K562 (cell line): ENCODE data around the gene RPS19BP1. TPM values are rescaled to one million over a fixed set of nuclear protein-coding genes. Genes with fewer than 3 reads are reported as not detected.
A peak's percentile ranks its signal among the peaks of the same experiment; 100 is the strongest.

Source experiments
- CXXC5 ChIP-seq: fragments of 250-450 bp; sonication (Bioruptor Pico); IDR thresholded peaks from 2 replicates; pipeline ENCODE4 v1.8.0; 2022; ENCODE audit warnings: inconsistent platforms, mild to moderate bottlenecking, moderate library complexity
- GATAD2A ChIP-seq: fragments of 450-650 bp; IDR thresholded peaks from 2 replicates; pipeline ENCODE4 v1.6.1; 2017
- ILF3 ChIP-seq: fragments of 450-650 bp; IDR thresholded peaks from 2 replicates; pipeline ENCODE4 v1.6.1; 2018; ENCODE audit warnings: antibody characterized with exemption, mild to moderate bottlenecking, moderate library complexity, borderline replicate concordance
- KHSRP ChIP-seq: fragments of 450-650 bp; IDR thresholded peaks from 2 replicates; pipeline ENCODE4 v1.6.1; 2017
- PHF8 ChIP-seq: fragments of 200-600 bp; sonication (generic); IDR thresholded peaks from 2 replicates; pipeline ENCODE4 v1.6.1; 2012; ENCODE audit warnings: mixed run types, mild to moderate bottlenecking, inconsistent platforms, low read length, moderate library complexity, borderline replicate concordance
- PTTG1 ChIP-seq: fragments of 450-650 bp; IDR thresholded peaks from 2 replicates; pipeline ENCODE4 v1.6.1; 2016; ENCODE audit warnings: low read depth, mild to moderate bottlenecking, missing genetic modification characterization, missing compliant biosample characterization
- SIRT6 ChIP-seq: IDR thresholded peaks from one replicate; pipeline ENCODE4 v1.6.1; 2012; ENCODE audit warnings: low read depth, mild to moderate bottlenecking, control low read depth, inconsistent platforms, low read length, moderate library complexity
- ZNF347 ChIP-seq: fragments of 450-650 bp; formaldehyde crosslinking; IDR thresholded peaks from 2 replicates; pipeline ENCODE4 v1.4.0; 2020; ENCODE audit warnings: low read depth, mild to moderate bottlenecking, moderate library complexity
- polyA plus RNA-seq, 8 experiments: library from polyadenylated mRNA; depleted of rRNA in 4 of 8; stranded (reverse) in 5 of 8; unstranded in 3 of 8; fragments of >200 nt; fragmentation: Nextera tagmentation in 2 of 8; fragmentation: Illumina TruSeq in 1 of 8; extraction: Ambion mirVana in 2 of 8; extraction: Trizol in 1 of 8; gene quantifications; 2 replicates each; pipeline versions ENCODE4 v1.2.1 to v1.2.3, GENCODE V29; 2011 to 2014; ENCODE audit warnings: inconsistent platforms in 1 of 8, missing spikeins in 1 of 8
- total RNA-seq, 7 experiments: library from RNA; depleted of rRNA in 6 of 7; stranded (reverse); fragments of >200 nt in 6 of 7; fragmentation: Illumina TruSeq in 2 of 7; extraction: Trizol in 2 of 7; gene quantifications; 2 replicates each; pipeline versions ENCODE4 v1.2.1 to v1.2.3, GENCODE V29; 2011 to 2021; ENCODE audit warnings: low replicate concordance in 1 of 7
- TF ChIP-seq, protein P1 (sequence below): fragments of 250-450 bp; sonication (Bioruptor Pico); IDR thresholded peaks from 2 replicates; pipeline ENCODE4 v1.4.0; 2020; ENCODE audit warnings: mild to moderate bottlenecking, moderate library complexity, borderline replicate concordance
- TF ChIP-seq, protein P2 (sequence below): fragments of 450-650 bp; IDR thresholded peaks from 2 replicates; pipeline ENCODE4 v1.6.1; 2016; ENCODE audit warnings: missing biosample characterization, missing genetic modification characterization
- TF ChIP-seq, protein P3 (sequence below): fragments of 450-650 bp; IDR thresholded peaks from 2 replicates; pipeline ENCODE4 v1.6.1; 2016
- TF ChIP-seq, protein P4 (sequence below): fragments of 200-800 bp; sonication (Bioruptor generic); IDR thresholded peaks from 2 replicates; pipeline ENCODE4 v1.6.1; 2016; ENCODE audit warnings: missing genetic modification characterization, missing compliant biosample characterization
- TF ChIP-seq, protein P5 (sequence below): fragments of 250-450 bp; sonication (Bioruptor Pico); IDR thresholded peaks from 2 replicates; pipeline ENCODE4 v1.8.0; 2021; ENCODE audit warnings: borderline replicate concordance, mild to moderate bottlenecking, moderate library complexity; ENCODE audit not compliant: poor library complexity, severe bottlenecking
- TF ChIP-seq, protein P6 (sequence below): fragments of 450-650 bp; IDR thresholded peaks from 2 replicates; pipeline ENCODE4 v1.7.0; 2016; ENCODE audit warnings: borderline replicate concordance

RPS19BP1 gene
- total and polyA plus RNA-seq, 9 of the 15 experiments (the other 6 are each of a cell fraction or from before 2014, with no cell fraction given) = 3.0 to 223 (median 84.3) TPM

DNA sequence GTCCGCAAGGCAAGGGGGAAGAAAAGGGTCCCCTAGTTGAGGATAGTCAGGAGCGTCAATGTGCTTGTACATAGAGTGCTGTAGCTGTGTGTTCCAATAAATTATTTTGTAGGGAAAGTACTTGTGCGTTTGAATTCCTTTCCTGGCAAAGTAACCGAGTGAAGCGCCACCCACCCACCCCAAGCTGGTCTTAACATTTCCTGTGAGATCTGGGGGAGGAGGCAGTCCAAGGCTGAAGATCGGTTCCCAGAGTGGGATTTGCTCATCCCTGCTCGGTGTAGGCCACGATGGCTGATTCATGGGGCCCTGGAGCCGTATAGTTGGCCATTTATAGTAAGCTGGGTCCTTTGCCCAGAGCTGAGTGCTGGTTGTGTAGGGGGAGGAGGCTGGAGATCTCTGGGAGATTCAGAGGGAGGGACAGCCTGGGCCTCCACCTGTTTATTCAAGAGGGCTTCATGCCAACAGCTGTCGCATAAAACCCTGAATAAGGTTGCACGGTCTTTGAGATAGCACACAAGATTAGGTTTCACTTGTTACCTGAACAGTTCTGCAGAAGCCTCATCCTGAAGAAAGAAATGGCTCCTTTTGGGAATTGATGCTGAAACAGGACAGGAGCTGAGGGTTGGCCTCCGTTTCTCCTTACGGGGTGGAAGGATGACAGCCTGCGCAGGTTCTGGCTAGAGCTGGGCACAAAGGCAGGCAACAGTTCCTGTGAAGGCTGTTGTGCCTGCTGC lies 9.8 kb downstream of the RPS19BP1 start (continued):
- TF ChIP-seq ILF3 = peak; percentile 85
- TF ChIP-seq, protein P1, sequence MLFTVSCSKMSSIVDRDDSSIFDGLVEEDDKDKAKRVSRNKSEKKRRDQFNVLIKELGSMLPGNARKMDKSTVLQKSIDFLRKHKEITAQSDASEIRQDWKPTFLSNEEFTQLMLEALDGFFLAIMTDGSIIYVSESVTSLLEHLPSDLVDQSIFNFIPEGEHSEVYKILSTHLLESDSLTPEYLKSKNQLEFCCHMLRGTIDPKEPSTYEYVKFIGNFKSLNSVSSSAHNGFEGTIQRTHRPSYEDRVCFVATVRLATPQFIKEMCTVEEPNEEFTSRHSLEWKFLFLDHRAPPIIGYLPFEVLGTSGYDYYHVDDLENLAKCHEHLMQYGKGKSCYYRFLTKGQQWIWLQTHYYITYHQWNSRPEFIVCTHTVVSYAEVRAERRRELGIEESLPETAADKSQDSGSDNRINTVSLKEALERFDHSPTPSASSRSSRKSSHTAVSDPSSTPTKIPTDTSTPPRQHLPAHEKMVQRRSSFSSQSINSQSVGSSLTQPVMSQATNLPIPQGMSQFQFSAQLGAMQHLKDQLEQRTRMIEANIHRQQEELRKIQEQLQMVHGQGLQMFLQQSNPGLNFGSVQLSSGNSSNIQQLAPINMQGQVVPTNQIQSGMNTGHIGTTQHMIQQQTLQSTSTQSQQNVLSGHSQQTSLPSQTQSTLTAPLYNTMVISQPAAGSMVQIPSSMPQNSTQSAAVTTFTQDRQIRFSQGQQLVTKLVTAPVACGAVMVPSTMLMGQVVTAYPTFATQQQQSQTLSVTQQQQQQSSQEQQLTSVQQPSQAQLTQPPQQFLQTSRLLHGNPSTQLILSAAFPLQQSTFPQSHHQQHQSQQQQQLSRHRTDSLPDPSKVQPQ (CRISPR knock-in tag) = no peak
- TF ChIP-seq, protein P2, sequence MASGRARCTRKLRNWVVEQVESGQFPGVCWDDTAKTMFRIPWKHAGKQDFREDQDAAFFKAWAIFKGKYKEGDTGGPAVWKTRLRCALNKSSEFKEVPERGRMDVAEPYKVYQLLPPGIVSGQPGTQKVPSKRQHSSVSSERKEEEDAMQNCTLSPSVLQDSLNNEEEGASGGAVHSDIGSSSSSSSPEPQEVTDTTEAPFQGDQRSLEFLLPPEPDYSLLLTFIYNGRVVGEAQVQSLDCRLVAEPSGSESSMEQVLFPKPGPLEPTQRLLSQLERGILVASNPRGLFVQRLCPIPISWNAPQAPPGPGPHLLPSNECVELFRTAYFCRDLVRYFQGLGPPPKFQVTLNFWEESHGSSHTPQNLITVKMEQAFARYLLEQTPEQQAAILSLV = no peak
- TF ChIP-seq, protein P3, sequence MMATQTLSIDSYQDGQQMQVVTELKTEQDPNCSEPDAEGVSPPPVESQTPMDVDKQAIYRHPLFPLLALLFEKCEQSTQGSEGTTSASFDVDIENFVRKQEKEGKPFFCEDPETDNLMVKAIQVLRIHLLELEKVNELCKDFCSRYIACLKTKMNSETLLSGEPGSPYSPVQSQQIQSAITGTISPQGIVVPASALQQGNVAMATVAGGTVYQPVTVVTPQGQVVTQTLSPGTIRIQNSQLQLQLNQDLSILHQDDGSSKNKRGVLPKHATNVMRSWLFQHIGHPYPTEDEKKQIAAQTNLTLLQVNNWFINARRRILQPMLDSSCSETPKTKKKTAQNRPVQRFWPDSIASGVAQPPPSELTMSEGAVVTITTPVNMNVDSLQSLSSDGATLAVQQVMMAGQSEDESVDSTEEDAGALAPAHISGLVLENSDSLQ = no peak
- no peak for TF ChIP-seq CXXC5
- peak; percentile 84 for TF ChIP-seq SIRT6
- TF ChIP-seq, protein P4, sequence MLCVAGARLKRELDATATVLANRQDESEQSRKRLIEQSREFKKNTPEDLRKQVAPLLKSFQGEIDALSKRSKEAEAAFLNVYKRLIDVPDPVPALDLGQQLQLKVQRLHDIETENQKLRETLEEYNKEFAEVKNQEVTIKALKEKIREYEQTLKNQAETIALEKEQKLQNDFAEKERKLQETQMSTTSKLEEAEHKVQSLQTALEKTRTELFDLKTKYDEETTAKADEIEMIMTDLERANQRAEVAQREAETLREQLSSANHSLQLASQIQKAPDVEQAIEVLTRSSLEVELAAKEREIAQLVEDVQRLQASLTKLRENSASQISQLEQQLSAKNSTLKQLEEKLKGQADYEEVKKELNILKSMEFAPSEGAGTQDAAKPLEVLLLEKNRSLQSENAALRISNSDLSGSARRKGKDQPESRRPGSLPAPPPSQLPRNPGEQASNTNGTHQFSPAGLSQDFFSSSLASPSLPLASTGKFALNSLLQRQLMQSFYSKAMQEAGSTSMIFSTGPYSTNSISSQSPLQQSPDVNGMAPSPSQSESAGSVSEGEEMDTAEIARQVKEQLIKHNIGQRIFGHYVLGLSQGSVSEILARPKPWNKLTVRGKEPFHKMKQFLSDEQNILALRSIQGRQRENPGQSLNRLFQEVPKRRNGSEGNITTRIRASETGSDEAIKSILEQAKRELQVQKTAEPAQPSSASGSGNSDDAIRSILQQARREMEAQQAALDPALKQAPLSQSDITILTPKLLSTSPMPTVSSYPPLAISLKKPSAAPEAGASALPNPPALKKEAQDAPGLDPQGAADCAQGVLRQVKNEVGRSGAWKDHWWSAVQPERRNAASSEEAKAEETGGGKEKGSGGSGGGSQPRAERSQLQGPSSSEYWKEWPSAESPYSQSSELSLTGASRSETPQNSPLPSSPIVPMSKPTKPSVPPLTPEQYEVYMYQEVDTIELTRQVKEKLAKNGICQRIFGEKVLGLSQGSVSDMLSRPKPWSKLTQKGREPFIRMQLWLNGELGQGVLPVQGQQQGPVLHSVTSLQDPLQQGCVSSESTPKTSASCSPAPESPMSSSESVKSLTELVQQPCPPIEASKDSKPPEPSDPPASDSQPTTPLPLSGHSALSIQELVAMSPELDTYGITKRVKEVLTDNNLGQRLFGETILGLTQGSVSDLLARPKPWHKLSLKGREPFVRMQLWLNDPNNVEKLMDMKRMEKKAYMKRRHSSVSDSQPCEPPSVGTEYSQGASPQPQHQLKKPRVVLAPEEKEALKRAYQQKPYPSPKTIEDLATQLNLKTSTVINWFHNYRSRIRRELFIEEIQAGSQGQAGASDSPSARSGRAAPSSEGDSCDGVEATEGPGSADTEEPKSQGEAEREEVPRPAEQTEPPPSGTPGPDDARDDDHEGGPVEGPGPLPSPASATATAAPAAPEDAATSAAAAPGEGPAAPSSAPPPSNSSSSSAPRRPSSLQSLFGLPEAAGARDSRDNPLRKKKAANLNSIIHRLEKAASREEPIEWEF (CRISPR knock-in tag) = no peak
- TF ChIP-seq, protein P5, sequence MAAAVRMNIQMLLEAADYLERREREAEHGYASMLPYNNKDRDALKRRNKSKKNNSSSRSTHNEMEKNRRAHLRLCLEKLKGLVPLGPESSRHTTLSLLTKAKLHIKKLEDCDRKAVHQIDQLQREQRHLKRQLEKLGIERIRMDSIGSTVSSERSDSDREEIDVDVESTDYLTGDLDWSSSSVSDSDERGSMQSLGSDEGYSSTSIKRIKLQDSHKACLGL (CRISPR knock-in tag) = no peak
- TF ChIP-seq, protein P6, sequence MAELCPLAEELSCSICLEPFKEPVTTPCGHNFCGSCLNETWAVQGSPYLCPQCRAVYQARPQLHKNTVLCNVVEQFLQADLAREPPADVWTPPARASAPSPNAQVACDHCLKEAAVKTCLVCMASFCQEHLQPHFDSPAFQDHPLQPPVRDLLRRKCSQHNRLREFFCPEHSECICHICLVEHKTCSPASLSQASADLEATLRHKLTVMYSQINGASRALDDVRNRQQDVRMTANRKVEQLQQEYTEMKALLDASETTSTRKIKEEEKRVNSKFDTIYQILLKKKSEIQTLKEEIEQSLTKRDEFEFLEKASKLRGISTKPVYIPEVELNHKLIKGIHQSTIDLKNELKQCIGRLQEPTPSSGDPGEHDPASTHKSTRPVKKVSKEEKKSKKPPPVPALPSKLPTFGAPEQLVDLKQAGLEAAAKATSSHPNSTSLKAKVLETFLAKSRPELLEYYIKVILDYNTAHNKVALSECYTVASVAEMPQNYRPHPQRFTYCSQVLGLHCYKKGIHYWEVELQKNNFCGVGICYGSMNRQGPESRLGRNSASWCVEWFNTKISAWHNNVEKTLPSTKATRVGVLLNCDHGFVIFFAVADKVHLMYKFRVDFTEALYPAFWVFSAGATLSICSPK = no peak
- no peak for TF ChIP-seq KHSRP
- no peak for TF ChIP-seq GATAD2A
- TF ChIP-seq PHF8 = no peak
- no peak for TF ChIP-seq ZNF347 (CRISPR knock-in tag)
- no peak for TF ChIP-seq PTTG1 (tag)
